ENCODE measurements around the gene CA5A. TPM values are rescaled to one million over a fixed set of nuclear protein-coding genes. Genes with fewer than 3 reads are reported as not detected.

Gene CA5A
- total and polyA plus RNA-seq, 9 of the 15 experiments (the other 6 are each of a cell fraction or from before 2014, with no cell fraction given) = not detected

- no peak for TF ChIP-seq GTF2B (IDR thresholded peaks at IDR 0.05; ENCODE audit: extremely low read depth, insufficient read length)
- no peak for TF ChIP-seq ZNF586 (CRISPR knock-in tag; conservative IDR thresholded peaks at IDR 0.05)
- peak; percentile 57; the same call in 1 of the 2 replicates for TF ChIP-seq EP300 (IDR thresholded peaks at IDR 0.05; ENCODE audit: low read length)
- TF ChIP-seq KLF16 (IDR thresholded peaks at IDR 0.05) = no peak
- peak; percentile 85 for TF ChIP-seq JUN (IDR thresholded peaks at IDR 0.05; ENCODE audit: borderline replicate concordance, low read depth, low read length)
- no peak for TF ChIP-seq JUN (CRISPR knock-in tag; IDR thresholded peaks at IDR 0.05; ENCODE audit: borderline replicate concordance)
- no peak for TF ChIP-seq NFE2L1 (tag; IDR thresholded peaks at IDR 0.05; ENCODE audit: borderline replicate concordance, low read depth)
- TF ChIP-seq KLF13 (tag; IDR thresholded peaks at IDR 0.05; ENCODE audit: borderline replicate concordance, low read depth) = no peak
- TF ChIP-seq EP400 (IDR thresholded peaks at IDR 0.05) = peak; percentile 32; the same call in 1 of the 2 replicates
- no peak for TF ChIP-seq C11orf30 (IDR thresholded peaks at IDR 0.05; ENCODE audit: low read depth)
- TF ChIP-seq ZNF263 (CRISPR knock-in tag; IDR thresholded peaks at IDR 0.05; ENCODE audit: borderline replicate concordance) = peak; percentile 28; the same call in 1 of the 2 replicates
- no peak for TF ChIP-seq ATF1 (CRISPR knock-in tag; IDR thresholded peaks at IDR 0.05)
- peak; percentile 87 for TF ChIP-seq ATF1 (tag; IDR thresholded peaks at IDR 0.05)
- no peak for TF ChIP-seq TAF15 (IDR thresholded peaks at IDR 0.05; ENCODE audit: low read depth, low read length)
- 0 out of 2 replicates have a peak, but pooled peaks have one; percentile 34 for TF ChIP-seq TAF7 (tag; IDR thresholded peaks at IDR 0.05)
- TF ChIP-seq GABPB1 (CRISPR knock-in tag; IDR thresholded peaks at IDR 0.05) = peak; percentile 80
- peak; percentile 61 for TF ChIP-seq ELF1 (tag; IDR thresholded peaks at IDR 0.05)
- TF ChIP-seq BHLHE40 (IDR thresholded peaks at IDR 0.05; ENCODE audit: low read length) = peak; percentile 55
- TF ChIP-seq HINFP (tag; conservative IDR thresholded peaks at IDR 0.05; ENCODE audit: low read depth) = no peak
- TF ChIP-seq MBD1 (CRISPR knock-in tag; IDR thresholded peaks at IDR 0.05) = peak; percentile 81
- TF ChIP-seq CTCF (IDR thresholded peaks at IDR 0.05 in 2 of 3, conservative IDR thresholded peaks at IDR 0.05 in 1 of 3; ENCODE audit: insufficient read depth in 2 of 3, low read depth in 1 of 3, low read length in 3 of 3) = peak; percentile 40 to 56 (median 42); a peak in 4 of 6 replicates
Measured at GRCh38 chr16:87956365-87957231, 20.3 kb upstream of the CA5A start (continued).

Data from K562 (cell line).